C4-2B (cell line): ENCODE measurements around the gene PITPNC1.

Experiments
- ZFX ChIP-seq: fragments of 450-650 bp; IDR thresholded peaks from 2 replicates; pipeline ENCODE4 v1.6.1; 2017
- TF ChIP-seq, protein P1 (sequence below): fragments of 450-650 bp; conservative IDR thresholded peaks from 2 replicates; pipeline ENCODE4 v1.5.1; 2017; ENCODE audit warnings: mild to moderate bottlenecking

DNA sequence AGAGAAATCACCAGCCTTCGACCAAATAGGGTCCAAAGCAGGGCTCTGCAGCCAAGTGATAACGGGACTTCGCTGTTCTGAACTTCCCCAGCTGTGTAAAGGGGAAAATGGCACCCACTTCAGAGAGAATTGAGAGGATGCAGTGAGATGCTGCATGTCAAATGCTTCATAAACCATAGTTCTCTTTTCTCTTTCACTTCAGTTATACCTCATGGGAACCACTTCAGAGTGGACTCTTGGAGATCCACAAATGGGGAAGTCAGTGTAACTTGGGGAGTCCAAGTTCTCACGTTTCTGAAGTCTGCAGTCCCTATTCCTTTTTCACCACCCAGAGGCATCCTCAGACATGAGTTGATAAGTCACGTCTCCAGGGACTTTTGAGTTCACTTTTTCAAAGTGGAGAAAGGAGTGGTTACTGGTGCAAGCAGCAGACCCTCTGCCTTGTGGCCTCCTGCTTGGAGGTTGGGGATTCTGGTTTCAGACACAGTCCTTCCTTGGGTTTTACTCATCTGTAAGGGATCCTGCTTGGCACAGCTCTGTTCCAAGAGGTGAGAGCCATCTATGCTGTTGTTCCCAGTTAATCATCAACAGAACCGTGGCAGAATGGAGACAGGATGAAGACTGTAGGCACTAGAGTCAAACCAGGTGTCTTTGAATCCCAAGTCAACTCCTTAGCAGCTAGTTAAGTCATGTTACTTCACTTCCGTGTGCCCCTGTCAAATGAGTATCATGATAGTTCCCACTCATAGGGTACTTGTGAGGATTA, 217.2 kb downstream of the PITPNC1 start:
- TF ChIP-seq, protein P1, sequence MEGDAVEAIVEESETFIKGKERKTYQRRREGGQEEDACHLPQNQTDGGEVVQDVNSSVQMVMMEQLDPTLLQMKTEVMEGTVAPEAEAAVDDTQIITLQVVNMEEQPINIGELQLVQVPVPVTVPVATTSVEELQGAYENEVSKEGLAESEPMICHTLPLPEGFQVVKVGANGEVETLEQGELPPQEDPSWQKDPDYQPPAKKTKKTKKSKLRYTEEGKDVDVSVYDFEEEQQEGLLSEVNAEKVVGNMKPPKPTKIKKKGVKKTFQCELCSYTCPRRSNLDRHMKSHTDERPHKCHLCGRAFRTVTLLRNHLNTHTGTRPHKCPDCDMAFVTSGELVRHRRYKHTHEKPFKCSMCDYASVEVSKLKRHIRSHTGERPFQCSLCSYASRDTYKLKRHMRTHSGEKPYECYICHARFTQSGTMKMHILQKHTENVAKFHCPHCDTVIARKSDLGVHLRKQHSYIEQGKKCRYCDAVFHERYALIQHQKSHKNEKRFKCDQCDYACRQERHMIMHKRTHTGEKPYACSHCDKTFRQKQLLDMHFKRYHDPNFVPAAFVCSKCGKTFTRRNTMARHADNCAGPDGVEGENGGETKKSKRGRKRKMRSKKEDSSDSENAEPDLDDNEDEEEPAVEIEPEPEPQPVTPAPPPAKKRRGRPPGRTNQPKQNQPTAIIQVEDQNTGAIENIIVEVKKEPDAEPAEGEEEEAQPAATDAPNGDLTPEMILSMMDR: no peak
- TF ChIP-seq ZFX: no peak
